Adrenal gland (tissue), 5 donors: ENCODE results near the gene MEP1A.

Source experiments
- POLR2A ChIP-seq, 2 donors: fragments of 450-650 bp; IDR thresholded peaks; one replicate each; pipeline ENCODE4 v1.6.1; 2017; ENCODE audit warnings: antibody characterized with exemption in 2 of 2, mild to moderate bottlenecking in 2 of 2, moderate library complexity in 1 of 2
- TF ChIP-seq, protein P1 (sequence below), 6 experiments: fragments of 450-650 bp in 4 of 6; fragments of 200-600 bp in 2 of 6; sonication (generic) in 1 of 6; IDR thresholded peaks; 1 replicate in 5 of 6; 2 replicates in 1 of 6; pipeline versions ENCODE4 v1.5.1 to v1.8.0; 2016 to 2021; ENCODE audit warnings: antibody characterized with exemption in 6 of 6, mild to moderate bottlenecking in 2 of 6, moderate library complexity in 1 of 6
- donor health status: DM: no; HTN: no; CAD: no.

DNA sequence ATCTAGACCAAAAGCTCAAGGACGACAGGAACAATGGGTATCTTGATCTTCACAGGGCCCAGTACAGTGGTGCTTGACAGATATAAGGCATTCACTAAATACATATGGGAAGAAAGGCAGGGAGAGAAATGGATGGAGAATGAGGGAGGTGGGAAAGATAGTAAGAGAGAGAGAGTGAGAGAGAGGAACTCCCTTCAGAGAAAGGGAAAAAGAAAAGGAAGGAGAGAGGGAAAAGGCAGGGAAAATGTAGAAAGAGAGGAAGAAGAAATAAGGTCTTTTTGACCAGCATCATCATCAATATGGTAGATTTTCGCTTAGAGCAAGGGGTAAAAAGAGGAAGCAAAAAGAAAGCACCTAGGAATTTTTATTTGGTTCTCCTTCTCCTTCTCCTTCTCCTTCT lies 47.2 kb upstream of the MEP1A start:
- TF ChIP-seq, protein P1, sequence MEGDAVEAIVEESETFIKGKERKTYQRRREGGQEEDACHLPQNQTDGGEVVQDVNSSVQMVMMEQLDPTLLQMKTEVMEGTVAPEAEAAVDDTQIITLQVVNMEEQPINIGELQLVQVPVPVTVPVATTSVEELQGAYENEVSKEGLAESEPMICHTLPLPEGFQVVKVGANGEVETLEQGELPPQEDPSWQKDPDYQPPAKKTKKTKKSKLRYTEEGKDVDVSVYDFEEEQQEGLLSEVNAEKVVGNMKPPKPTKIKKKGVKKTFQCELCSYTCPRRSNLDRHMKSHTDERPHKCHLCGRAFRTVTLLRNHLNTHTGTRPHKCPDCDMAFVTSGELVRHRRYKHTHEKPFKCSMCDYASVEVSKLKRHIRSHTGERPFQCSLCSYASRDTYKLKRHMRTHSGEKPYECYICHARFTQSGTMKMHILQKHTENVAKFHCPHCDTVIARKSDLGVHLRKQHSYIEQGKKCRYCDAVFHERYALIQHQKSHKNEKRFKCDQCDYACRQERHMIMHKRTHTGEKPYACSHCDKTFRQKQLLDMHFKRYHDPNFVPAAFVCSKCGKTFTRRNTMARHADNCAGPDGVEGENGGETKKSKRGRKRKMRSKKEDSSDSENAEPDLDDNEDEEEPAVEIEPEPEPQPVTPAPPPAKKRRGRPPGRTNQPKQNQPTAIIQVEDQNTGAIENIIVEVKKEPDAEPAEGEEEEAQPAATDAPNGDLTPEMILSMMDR (IDR thresholded peaks at IDR 0.05): no peak
- TF ChIP-seq POLR2A (IDR thresholded peaks at IDR 0.05): no peak
